K562 (cell line): ENCODE measurements around the gene UBE2L3. TPM values are rescaled to one million over a fixed set of nuclear protein-coding genes. Genes with fewer than 3 reads are reported as not detected.

ENCODE experiments used
- BDP1 ChIP-seq: IDR thresholded peaks from 3 replicates; pipeline ENCODE4 v1.6.1; 2011; ENCODE audit not compliant: insufficient read length, insufficient read depth
- CBX3 ChIP-seq, 2 experiments: IDR thresholded peaks; 1 replicate in 1 of 2; 2 replicates in 1 of 2; pipeline ENCODE4 v1.6.1; 2012; ENCODE audit warnings: inconsistent platforms in 2 of 2, low read length in 2 of 2, borderline replicate concordance in 1 of 2, control low read depth in 1 of 2
- FOXP1 ChIP-seq: sonication (generic); formaldehyde crosslinking; IDR thresholded peaks from 2 replicates; pipeline ENCODE4 v1.8.0; 2022; ENCODE audit warnings: mild to moderate bottlenecking, missing genetic modification reagents
- KLF1 ChIP-seq: fragments of 450-650 bp; IDR thresholded peaks from 2 replicates; pipeline ENCODE4 v1.6.1; 2016; ENCODE audit warnings: missing genetic modification characterization, missing compliant biosample characterization
- KLF6 ChIP-seq: fragments of 250-450 bp; sonication (Bioruptor Pico); IDR thresholded peaks from 2 replicates; pipeline ENCODE4 v1.4.0; 2020; ENCODE audit warnings: mild to moderate bottlenecking, moderate library complexity, borderline replicate concordance
- MYBL2 ChIP-seq, 2 experiments: fragments of 450-650 bp in 1 of 2; sonication (generic) in 1 of 2; formaldehyde crosslinking in 1 of 2; IDR thresholded peaks; 2 replicates each; pipeline versions ENCODE4 v1.6.1 to v1.8.1; 2017 to 2022; ENCODE audit warnings: borderline replicate concordance in 1 of 2, inconsistent platforms in 1 of 2, low read depth in 1 of 2, mild to moderate bottlenecking in 1 of 2, missing genetic modification reagents in 1 of 2, moderate library complexity in 1 of 2
- POLR2A ChIP-seq: fragments of 450-650 bp; conservative IDR thresholded peaks from 2 replicates; pipeline ENCODE4 v1.6.1; 2016
- RBBP5 ChIP-seq: fragments of 200-600 bp; sonication (generic); IDR thresholded peaks from 2 replicates; pipeline ENCODE4 v1.6.1; 2012; ENCODE audit warnings: borderline replicate concordance, mild to moderate bottlenecking, low read length, control low read depth, inconsistent platforms; ENCODE audit not compliant: insufficient read depth, poor library complexity, severe bottlenecking
- RBM15 ChIP-seq: fragments of 200-400 bp; formaldehyde crosslinking; IDR thresholded peaks from 2 replicates; pipeline ENCODE4 v1.6.1; 2018; ENCODE audit warnings: mild to moderate bottlenecking, low read length, moderate library complexity; ENCODE audit not compliant: insufficient read depth
- RUNX1 ChIP-seq: sonication (generic); IDR thresholded peaks from 2 replicates; pipeline ENCODE4 v1.6.1; 2016; ENCODE audit warnings: antibody characterized with exemption, low read depth
- SRSF3 ChIP-seq: fragments of 200-400 bp; formaldehyde crosslinking; IDR thresholded peaks from 2 replicates; pipeline ENCODE4 v1.6.1; 2016; ENCODE audit warnings: mild to moderate bottlenecking, low read length, moderate library complexity; ENCODE audit not compliant: insufficient read depth
- USF1 ChIP-seq: sonication (generic); formaldehyde crosslinking; IDR thresholded peaks from 2 replicates; pipeline ENCODE4 v1.9.0; 2022; ENCODE audit warnings: mild to moderate bottlenecking, missing genetic modification reagents
- WHSC1 ChIP-seq: IDR thresholded peaks from one replicate; pipeline ENCODE4 v1.6.1; 2012; ENCODE audit warnings: low read length, control low read depth, inconsistent platforms
- ZKSCAN8 ChIP-seq: fragments of 200-800 bp; sonication (Bioruptor generic); IDR thresholded peaks from 2 replicates; pipeline ENCODE4 v1.6.1; 2016; ENCODE audit warnings: missing genetic modification characterization, missing compliant biosample characterization
- ZNF239 ChIP-seq: fragments of 250-450 bp; sonication (Bioruptor Pico); IDR thresholded peaks from 2 replicates; pipeline ENCODE4 v1.4.0; 2020; ENCODE audit warnings: mild to moderate bottlenecking
- ZNF24 ChIP-seq: fragments of 450-650 bp; IDR thresholded peaks from 2 replicates; pipeline ENCODE4 v1.6.1; 2016
- polyA plus RNA-seq, 8 experiments: library from polyadenylated mRNA; depleted of rRNA in 4 of 8; stranded (reverse) in 5 of 8; unstranded in 3 of 8; fragments of >200 nt; fragmentation: Nextera tagmentation in 2 of 8; fragmentation: Illumina TruSeq in 1 of 8; extraction: Ambion mirVana in 2 of 8; extraction: Trizol in 1 of 8; gene quantifications; 2 replicates each; pipeline versions ENCODE4 v1.2.1 to v1.2.3, GENCODE V29; 2011 to 2014; ENCODE audit warnings: inconsistent platforms in 1 of 8, missing spikeins in 1 of 8
- total RNA-seq, 7 experiments: library from RNA; depleted of rRNA in 6 of 7; stranded (reverse); fragments of >200 nt in 6 of 7; fragmentation: Illumina TruSeq in 2 of 7; extraction: Trizol in 2 of 7; gene quantifications; 2 replicates each; pipeline versions ENCODE4 v1.2.1 to v1.2.3, GENCODE V29; 2011 to 2021; ENCODE audit warnings: low replicate concordance in 1 of 7
- TF ChIP-seq, protein P1 (sequence below): sonication (generic); formaldehyde crosslinking; IDR thresholded peaks from 2 replicates; pipeline ENCODE4 v1.8.0; 2022; ENCODE audit warnings: missing genetic modification reagents, mild to moderate bottlenecking, moderate library complexity, borderline replicate concordance
- TF ChIP-seq, protein P2 (sequence below): fragments of 250-450 bp; sonication (Bioruptor Pico); IDR thresholded peaks from 2 replicates; pipeline ENCODE4 v1.4.0; 2020
- TF ChIP-seq, protein P3 (sequence below): fragments of 450-650 bp; formaldehyde crosslinking; IDR thresholded peaks from 2 replicates; pipeline ENCODE4 v1.4.0; 2022; ENCODE audit warnings: missing genetic modification characterization
- TF ChIP-seq, protein P4 (sequence below): fragments of 250-450 bp; sonication (Bioruptor Pico); IDR thresholded peaks from 2 replicates; pipeline ENCODE4 v1.4.0; 2020; ENCODE audit warnings: mild to moderate bottlenecking, moderate library complexity

Gene UBE2L3
- total and polyA plus RNA-seq, 9 of the 15 experiments (the other 6 are each of a cell fraction or from before 2014, with no cell fraction given): 215 to 625 (median 285) TPM

GRCh38 chr22:21605887-21606564 lies 38.5 kb downstream of the UBE2L3 start (continued):
- TF ChIP-seq, protein P1, sequence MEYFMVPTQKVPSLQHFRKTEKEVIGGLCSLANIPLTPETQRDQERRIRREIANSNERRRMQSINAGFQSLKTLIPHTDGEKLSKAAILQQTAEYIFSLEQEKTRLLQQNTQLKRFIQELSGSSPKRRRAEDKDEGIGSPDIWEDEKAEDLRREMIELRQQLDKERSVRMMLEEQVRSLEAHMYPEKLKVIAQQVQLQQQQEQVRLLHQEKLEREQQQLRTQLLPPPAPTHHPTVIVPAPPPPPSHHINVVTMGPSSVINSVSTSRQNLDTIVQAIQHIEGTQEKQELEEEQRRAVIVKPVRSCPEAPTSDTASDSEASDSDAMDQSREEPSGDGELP (CRISPR knock-in tag): peak; percentile 42; the same call in 1 of the 2 replicates
- TF ChIP-seq ZNF239 (CRISPR knock-in tag) (no peak), USF1 (peak; percentile 40; the same call in 1 of the 2 replicates), RBBP5 (peak; percentile 39), POLR2A (no peak), KLF6 (CRISPR knock-in tag) (no peak), FOXP1 (peak; percentile 25; the same call in 1 of the 2 replicates), RUNX1 (no peak), BDP1 (no peak), ZKSCAN8 (CRISPR knock-in tag) (no peak), SRSF3 (no peak), RBM15 (no peak), MYBL2 (IDR thresholded peaks at IDR 0.05; ENCODE audit: low read depth) (no peak), MYBL2 (CRISPR knock-in tag; IDR thresholded peaks at IDR 0.05; ENCODE audit: borderline replicate concordance) (no peak), WHSC1 (peak; percentile 78), CBX3 (IDR thresholded peaks at IDR 0.05; ENCODE audit: borderline replicate concordance in 1 of 2, low read length in 2 of 2) (0 out of 3 replicates have a peak, but pooled peaks of 1 of the 2 experiments have one; percentile 7), KLF1 (tag) (no peak), ZNF24 (no peak)
- TF ChIP-seq, protein P2, sequence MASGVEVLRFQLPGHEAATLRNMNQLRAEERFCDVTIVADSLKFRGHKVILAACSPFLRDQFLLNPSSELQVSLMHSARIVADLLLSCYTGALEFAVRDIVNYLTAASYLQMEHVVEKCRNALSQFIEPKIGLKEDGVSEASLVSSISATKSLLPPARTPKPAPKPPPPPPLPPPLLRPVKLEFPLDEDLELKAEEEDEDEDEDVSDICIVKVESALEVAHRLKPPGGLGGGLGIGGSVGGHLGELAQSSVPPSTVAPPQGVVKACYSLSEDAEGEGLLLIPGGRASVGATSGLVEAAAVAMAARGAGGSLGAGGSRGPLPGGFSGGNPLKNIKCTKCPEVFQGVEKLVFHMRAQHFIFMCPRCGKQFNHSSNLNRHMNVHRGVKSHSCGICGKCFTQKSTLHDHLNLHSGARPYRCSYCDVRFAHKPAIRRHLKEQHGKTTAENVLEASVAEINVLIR: 0 out of 2 replicates have a peak, but pooled peaks have one; percentile 18
- TF ChIP-seq, protein P3, sequence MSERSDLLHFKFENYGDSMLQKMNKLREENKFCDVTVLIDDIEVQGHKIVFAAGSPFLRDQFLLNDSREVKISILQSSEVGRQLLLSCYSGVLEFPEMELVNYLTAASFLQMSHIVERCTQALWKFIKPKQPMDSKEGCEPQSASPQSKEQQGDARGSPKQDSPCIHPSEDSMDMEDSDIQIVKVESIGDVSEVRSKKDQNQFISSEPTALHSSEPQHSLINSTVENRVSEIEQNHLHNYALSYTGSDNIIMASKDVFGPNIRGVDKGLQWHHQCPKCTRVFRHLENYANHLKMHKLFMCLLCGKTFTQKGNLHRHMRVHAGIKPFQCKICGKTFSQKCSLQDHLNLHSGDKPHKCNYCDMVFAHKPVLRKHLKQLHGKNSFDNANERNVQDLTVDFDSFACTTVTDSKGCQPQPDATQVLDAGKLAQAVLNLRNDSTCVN: 0 out of 2 replicates have a peak, but pooled peaks have one; percentile 68
- TF ChIP-seq, protein P4, sequence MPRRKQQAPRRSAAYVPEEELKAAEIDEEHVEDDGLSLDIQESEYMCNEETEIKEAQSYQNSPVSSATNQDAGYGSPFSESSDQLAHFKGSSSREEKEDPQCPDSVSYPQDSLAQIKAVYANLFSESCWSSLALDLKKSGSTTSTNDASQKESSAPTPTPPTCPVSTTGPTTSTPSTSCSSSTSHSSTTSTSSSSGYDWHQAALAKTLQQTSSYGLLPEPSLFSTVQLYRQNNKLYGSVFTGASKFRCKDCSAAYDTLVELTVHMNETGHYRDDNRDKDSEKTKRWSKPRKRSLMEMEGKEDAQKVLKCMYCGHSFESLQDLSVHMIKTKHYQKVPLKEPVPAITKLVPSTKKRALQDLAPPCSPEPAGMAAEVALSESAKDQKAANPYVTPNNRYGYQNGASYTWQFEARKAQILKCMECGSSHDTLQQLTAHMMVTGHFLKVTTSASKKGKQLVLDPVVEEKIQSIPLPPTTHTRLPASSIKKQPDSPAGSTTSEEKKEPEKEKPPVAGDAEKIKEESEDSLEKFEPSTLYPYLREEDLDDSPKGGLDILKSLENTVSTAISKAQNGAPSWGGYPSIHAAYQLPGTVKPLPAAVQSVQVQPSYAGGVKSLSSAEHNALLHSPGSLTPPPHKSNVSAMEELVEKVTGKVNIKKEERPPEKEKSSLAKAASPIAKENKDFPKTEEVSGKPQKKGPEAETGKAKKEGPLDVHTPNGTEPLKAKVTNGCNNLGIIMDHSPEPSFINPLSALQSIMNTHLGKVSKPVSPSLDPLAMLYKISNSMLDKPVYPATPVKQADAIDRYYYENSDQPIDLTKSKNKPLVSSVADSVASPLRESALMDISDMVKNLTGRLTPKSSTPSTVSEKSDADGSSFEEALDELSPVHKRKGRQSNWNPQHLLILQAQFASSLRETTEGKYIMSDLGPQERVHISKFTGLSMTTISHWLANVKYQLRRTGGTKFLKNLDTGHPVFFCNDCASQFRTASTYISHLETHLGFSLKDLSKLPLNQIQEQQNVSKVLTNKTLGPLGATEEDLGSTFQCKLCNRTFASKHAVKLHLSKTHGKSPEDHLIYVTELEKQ: no peak
